ENCODE results near the gene NOL3.

Gene NOL3

DNA sequence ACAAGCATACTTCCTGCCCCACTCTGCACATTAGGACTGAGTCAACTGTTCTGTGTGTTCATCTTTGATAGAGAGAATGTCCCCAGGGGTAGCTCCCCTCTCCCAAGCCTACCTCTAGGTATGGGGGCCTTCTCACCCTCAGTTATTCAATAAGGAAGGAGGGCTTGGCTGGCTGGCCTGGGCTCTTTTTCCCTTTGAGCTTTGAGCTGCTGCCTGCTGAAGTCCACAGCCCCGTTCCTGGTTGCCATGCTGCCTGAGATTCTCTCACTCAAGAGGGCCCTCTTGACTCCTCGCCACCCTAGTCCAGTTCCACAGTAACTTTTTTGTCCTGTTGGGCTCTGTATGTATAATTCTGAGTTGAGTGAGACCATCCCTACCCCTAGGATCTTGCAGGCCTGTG is 24.6 kb upstream of the NOL3 start:
- Histone ChIP-seq H3K27me3 (ENCODE audit: insufficient read depth, low read depth) (no peaks in the 10 kb centered on the region), H3K27ac (no peak overlapping the region), H2AFZ (ENCODE audit: low read depth) (no peak overlapping the region), H3K4me3 (IDR thresholded peaks at IDR 0.05; ENCODE audit: insufficient read depth, low read depth, low read length) (no peak overlapping the region), H3K9ac (no peak overlapping the region), H3K4me1 (ENCODE audit: low read depth, poor library complexity, severe bottlenecking) (no peaks in the 10 kb centered on the region), H3K36me3 (ENCODE audit: insufficient read depth) (peaks cover 4% of the 10 kb centered on the region; the same call in 1 of the 2 replicates), H3K79me2 (ENCODE audit: insufficient read depth, low read depth) (no peaks in the 10 kb centered on the region), H4K20me1 (ENCODE audit: insufficient read depth) (no peaks in the 10 kb centered on the region), H3K4me2 (no peak overlapping the region)
- TF ChIP-seq, protein P1, sequence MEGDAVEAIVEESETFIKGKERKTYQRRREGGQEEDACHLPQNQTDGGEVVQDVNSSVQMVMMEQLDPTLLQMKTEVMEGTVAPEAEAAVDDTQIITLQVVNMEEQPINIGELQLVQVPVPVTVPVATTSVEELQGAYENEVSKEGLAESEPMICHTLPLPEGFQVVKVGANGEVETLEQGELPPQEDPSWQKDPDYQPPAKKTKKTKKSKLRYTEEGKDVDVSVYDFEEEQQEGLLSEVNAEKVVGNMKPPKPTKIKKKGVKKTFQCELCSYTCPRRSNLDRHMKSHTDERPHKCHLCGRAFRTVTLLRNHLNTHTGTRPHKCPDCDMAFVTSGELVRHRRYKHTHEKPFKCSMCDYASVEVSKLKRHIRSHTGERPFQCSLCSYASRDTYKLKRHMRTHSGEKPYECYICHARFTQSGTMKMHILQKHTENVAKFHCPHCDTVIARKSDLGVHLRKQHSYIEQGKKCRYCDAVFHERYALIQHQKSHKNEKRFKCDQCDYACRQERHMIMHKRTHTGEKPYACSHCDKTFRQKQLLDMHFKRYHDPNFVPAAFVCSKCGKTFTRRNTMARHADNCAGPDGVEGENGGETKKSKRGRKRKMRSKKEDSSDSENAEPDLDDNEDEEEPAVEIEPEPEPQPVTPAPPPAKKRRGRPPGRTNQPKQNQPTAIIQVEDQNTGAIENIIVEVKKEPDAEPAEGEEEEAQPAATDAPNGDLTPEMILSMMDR (conservative IDR thresholded peaks at IDR 0.05; ENCODE audit: low read depth, low read length), result no peak

DNA sequence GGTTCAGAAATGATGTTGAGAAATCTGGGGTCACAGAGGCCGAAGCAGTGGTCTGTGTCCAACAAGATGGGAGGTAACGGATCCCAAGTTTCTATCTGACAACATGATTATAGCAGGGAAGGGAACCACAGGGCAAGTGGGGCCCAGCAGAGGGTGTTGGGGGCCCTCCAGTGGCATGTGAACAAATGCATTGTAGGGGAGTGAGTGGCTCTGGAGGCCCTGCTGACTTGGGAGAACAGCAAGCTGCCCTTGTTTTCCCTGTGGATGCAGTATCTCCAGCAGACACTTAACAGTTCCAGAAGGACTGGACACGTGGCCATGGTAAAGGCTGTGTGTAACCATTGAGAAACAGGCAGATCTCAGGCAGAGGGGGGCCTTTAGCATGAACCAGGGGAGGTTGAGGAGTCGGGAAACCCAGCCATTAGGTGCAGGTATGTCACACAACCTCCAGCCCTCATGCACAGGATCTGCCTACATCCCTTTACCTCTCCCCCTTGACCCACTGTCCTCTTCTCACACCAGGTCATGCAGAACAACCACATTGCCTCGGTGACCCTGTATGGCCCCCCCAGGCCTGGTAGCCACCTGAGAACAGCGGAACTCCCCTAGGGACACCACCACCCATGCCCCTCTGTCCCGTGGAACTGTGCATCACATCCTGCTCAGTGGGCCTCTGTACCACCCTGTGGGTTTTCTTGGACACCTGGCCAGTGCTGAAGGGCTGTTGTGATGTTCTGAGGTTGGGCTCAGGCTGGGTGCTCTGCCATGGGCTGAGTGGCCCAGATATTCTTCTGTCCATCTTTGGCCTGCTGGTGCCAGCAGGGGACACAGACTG is 23.6 kb upstream of the NOL3 start:
- TF ChIP-seq, protein P1 (conservative IDR thresholded peaks at IDR 0.05; ENCODE audit: low read depth, low read length), result no peak
- no peaks in the 10 kb centered on the region for H3K79me2 ChIP-seq (ENCODE audit: insufficient read depth, low read depth)
- no peaks in the 10 kb centered on the region for H4K20me1 ChIP-seq (ENCODE audit: insufficient read depth)
- no peak overlapping the region for H3K9ac ChIP-seq
- H3K4me3 ChIP-seq (IDR thresholded peaks at IDR 0.05; ENCODE audit: insufficient read depth, low read depth, low read length), result no peak overlapping the region
- H3K36me3 ChIP-seq (ENCODE audit: insufficient read depth), result peaks cover 4% of the 10 kb centered on the region; the same call in 1 of the 2 replicates
- no peak overlapping the region for H2AFZ ChIP-seq (ENCODE audit: low read depth)
- no peak overlapping the region for H3K4me2 ChIP-seq
- peaks cover 2% of the 10 kb centered on the region for H3K4me1 ChIP-seq (ENCODE audit: low read depth, poor library complexity, severe bottlenecking)
- H3K27ac ChIP-seq, result no peak overlapping the region
- no peaks in the 10 kb centered on the region for H3K27me3 ChIP-seq (ENCODE audit: insufficient read depth, low read depth)

DNA sequence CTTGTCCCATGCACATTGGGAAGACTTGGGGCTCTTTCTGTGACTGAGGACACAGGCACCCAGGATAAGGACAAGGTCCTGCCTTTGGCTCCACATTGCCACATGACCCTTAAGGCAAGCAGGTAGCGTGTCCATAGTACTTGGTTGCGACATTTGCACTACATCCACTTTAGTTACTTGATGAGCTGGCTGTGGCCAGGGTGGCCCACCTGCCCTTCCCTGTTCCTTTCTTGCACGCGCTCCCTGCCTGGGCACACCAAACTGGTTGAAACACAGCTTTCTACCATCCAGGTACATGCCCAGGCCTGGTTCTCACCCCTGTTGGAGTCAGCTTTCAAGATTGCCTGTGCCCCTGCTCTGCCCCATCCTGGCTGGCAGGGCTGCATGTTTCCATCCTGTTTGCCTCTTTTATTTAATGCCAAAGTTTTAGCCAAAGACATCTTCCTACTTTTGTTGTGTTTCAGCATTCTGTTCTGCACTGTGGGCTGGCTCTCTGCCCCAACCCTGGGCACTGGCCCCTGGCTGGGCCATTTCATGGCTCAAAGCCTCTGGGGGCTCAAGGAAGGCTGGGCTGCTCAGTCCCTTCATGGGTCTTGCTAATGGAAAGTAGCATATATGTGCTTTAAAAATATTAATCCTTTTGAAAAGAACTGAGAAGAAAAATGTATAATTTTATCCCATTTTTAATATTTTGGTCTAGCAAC is 22.7 kb upstream of the NOL3 start:
- H3K9ac ChIP-seq, result no peak overlapping the region
- H3K36me3 ChIP-seq (ENCODE audit: insufficient read depth), result peaks cover 4% of the 10 kb centered on the region; the same call in 1 of the 2 replicates
- no peak overlapping the region for H2AFZ ChIP-seq (ENCODE audit: low read depth)
- TF ChIP-seq, protein P1 (conservative IDR thresholded peaks at IDR 0.05; ENCODE audit: low read depth, low read length), result no peak
- peaks cover 2% of the 10 kb centered on the region for H3K4me1 ChIP-seq (ENCODE audit: low read depth, poor library complexity, severe bottlenecking)
- no peak overlapping the region for H3K4me3 ChIP-seq (IDR thresholded peaks at IDR 0.05; ENCODE audit: insufficient read depth, low read depth, low read length)
- no peaks in the 10 kb centered on the region for H4K20me1 ChIP-seq (ENCODE audit: insufficient read depth)
- H3K4me2 ChIP-seq, result no peak overlapping the region
- H3K27ac ChIP-seq, result no peak overlapping the region
- no peaks in the 10 kb centered on the region for H3K79me2 ChIP-seq (ENCODE audit: insufficient read depth, low read depth)
- H3K27me3 ChIP-seq (ENCODE audit: insufficient read depth, low read depth), result no peaks in the 10 kb centered on the region

DNA sequence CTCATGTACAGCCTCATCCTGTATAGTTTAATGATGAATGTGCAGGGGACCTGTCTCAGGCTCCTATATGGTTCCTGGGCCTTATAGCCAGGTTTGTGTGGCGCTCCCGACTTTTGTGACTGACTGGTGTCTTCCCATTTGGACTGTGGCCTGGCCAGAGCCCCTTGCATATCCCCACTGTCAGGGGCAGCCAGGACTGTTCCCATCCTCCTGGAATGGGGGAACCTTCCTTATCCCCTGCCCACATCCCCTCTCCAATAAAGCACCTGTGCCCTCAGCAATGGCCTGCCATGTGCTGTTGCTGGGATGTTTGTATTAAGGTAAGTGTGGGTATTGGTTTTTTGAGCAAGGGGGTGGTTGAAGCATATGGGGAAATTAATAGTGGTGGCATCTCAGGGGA is 22.1 kb upstream of the NOL3 start:
- TF ChIP-seq, protein P1 (conservative IDR thresholded peaks at IDR 0.05; ENCODE audit: low read depth, low read length), result no peak
- H2AFZ ChIP-seq (ENCODE audit: low read depth), result no peak overlapping the region
- no peak overlapping the region for H3K9ac ChIP-seq
- H3K36me3 ChIP-seq (ENCODE audit: insufficient read depth), result peaks cover 4% of the 10 kb centered on the region; the same call in 1 of the 2 replicates
- H3K4me1 ChIP-seq (ENCODE audit: low read depth, poor library complexity, severe bottlenecking), result peaks cover 2% of the 10 kb centered on the region
- no peaks in the 10 kb centered on the region for H3K79me2 ChIP-seq (ENCODE audit: insufficient read depth, low read depth)
- H4K20me1 ChIP-seq (ENCODE audit: insufficient read depth), result no peaks in the 10 kb centered on the region
- H3K4me2 ChIP-seq, result no peak overlapping the region
- H3K27me3 ChIP-seq (ENCODE audit: insufficient read depth, low read depth), result no peaks in the 10 kb centered on the region
- H3K4me3 ChIP-seq (IDR thresholded peaks at IDR 0.05; ENCODE audit: insufficient read depth, low read depth, low read length), result no peak overlapping the region
- H3K27ac ChIP-seq, result no peak overlapping the region
